Epithelial cell of umbilical artery (primary cell): Measurements from ENCODE around the gene GRIN2B. TPM values are rescaled to one million over a fixed set of nuclear protein-coding genes. Genes with fewer than 3 reads are reported as not detected.

ENCODE experiments used
- total RNA-seq: library from RNA; depleted of rRNA; stranded (reverse); fragments of >200 nt; gene quantifications from 2 replicates; pipeline ENCODE4 v1.2.3, GENCODE V29; 2014

The GRIN2B gene
- total RNA-seq = not detected in 2 replicates

DNA sequence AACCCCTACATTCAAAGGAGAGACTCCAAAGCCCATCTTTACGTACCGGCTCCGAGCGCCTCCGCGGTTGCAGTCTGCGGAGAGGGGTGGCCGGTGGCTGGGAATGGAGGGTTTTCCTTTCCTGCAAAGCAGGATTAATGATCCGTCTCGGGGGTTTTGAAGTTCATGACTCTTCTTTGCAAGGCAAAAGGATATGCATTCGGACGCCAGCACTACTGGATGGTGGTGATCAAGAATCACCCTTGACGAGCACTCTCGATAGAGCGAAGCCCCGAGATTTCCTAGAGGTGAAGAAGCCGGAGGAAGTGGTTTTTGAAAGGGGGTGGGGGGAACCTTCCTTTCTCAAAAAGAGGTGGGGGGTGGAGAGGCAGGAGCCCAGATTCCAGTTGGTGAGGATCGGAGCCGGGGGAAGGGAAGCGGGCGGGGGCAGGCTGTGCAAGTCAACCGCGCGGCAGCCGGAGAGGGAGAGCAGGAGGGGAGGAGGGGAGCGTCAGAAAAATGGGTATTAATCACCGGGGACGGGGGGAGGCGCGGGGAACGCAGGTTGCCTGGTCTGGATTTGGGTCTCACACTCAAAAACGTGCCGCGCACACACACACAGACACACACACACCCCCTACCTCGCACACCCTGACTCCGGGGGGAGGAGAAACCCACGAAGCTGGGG is at the start of gene GRIN2B:
GRIN2B (minus strand) TSS at position 307 of the 667 bp plus-strand sequence. CDS start 115,394 bp downstream, outside the sequence.

